Stimulated activated CD8-positive, alpha-beta memory T cell treated with anti-CD3 and anti-CD28 coated beads, Interleukin-2, amount 100 ng/mL, for 1 hour (primary cell): Measurements from ENCODE around the gene MIS18A.

Source experiments
- DNase-seq, 2 donors: peaks; one replicate each; pipeline ENCODE4 v3.0.0-alpha.2; 2020; ENCODE audit warnings: low read depth in 2 of 2

MIS18A gene

DNA sequence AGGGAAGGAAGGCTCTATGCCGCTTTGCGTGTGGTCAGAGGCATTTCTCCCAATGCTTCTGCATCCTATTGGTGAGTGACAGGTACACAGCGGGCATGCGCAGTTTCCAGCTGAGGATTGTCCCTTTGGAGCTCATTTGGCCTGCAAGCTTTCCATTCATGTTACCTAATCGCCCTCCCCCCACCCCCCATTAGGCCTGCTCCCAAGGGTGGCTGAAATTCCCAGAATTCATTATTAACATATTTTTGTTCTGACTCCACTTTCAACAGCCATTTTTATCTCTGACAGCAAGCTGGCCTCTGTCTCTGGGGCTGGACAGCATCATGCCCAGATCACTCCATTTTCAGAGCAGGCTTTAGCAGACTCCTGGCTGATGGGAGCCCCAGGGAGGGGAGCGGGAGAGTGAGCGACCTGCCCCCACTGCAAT, 25.6 kb downstream of the MIS18A start:
- DNase-seq, result no peak

DNA sequence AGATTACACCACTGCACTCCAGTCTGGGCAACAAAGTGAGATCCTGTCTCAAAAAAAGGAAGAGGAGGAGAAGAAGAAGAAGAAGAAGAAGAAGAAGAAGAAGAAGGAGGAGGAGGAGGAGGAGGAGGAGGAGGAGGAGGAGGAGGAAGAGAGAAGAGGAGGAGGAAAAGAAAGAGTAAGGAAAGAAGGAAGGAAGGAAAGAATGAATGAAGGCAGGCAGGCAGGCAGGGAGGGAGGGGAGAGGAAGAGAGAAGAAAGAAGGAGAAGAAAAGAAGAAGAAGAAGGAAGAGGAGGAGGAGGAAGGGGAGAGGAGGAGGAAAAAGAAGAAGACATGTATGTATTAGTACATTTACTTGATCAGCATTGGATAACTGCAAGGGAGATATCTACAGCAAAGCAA, 26.7 kb downstream of the MIS18A start:
- no peak for DNase-seq

GRCh38 chr21:32249511-32250280, 29.2 kb downstream of the MIS18A start:
- DNase-seq, result no peak

DNA sequence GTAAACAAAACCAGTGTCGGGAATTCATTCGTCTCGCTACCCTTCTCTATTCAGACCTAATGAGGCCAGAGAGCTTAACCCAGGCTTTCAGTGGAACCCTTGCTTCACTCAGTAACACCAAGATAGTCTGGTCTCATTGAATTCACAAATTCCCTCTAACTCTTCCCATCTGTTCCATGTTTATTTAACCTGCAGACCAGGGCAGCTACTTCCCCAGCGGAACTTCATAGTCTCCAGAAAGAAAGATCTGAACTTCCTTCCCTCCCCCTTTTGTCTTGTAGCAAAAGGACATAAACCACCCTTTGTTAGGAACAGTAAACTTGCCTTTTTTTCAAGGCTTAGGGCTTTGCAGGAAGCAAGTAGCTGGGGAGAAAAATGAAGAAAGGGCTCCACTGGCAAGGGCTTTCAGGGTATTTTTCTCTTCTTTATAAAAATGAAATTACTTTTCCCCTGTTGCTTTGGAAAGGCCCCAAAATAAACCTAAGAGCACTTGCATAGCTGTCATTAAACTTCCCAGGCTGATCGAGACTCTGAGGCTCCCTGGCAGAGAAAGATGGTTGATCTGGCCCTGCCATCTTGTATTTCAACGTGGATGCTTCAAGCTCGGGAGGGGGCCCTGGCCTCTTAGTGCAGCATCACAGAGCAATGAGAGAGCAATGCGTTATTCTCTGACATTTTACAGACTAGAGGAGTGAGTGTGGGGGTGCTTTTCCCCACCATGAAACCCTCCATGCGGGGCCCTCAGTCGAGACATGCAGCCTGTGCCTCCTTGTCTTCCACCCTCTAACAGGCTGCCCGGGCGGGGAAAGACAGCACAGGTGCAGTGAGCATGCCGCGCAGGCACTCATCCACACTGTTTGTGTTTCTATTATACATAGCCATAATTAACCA, 30.0 kb downstream of the MIS18A start:
- DNase-seq, result no peak

DNA sequence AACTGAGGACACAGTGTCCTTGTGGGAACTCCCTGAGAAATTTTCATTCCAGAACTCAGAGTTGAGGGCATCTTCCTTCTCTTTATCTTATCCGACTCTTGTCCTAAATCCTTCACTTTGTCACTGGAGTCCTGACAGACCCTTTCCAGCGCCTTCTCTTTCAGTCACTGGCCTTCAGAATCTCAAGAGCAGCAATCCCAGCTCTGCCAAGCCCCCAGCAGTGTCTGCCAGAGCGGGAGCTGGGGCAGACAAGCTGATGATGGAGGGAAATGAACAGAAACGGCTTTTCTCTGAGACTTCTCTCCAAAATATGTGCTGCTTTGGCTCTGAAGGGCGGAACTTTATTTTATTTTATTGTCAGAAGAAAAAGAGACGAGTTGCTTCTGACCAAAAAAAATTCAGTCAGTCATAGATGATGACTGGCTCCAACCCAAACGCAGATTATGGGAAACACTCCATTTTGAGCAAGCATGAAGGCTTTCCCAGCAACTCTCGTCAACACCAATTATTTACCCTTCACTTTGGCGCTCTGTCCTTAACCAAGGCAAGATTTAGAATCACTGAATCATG, 32.2 kb downstream of the MIS18A start:
- DNase-seq, result no peak

GRCh38 chr21:32245971-32246370, 32.9 kb downstream of the MIS18A start:
- no peak for DNase-seq

DNA sequence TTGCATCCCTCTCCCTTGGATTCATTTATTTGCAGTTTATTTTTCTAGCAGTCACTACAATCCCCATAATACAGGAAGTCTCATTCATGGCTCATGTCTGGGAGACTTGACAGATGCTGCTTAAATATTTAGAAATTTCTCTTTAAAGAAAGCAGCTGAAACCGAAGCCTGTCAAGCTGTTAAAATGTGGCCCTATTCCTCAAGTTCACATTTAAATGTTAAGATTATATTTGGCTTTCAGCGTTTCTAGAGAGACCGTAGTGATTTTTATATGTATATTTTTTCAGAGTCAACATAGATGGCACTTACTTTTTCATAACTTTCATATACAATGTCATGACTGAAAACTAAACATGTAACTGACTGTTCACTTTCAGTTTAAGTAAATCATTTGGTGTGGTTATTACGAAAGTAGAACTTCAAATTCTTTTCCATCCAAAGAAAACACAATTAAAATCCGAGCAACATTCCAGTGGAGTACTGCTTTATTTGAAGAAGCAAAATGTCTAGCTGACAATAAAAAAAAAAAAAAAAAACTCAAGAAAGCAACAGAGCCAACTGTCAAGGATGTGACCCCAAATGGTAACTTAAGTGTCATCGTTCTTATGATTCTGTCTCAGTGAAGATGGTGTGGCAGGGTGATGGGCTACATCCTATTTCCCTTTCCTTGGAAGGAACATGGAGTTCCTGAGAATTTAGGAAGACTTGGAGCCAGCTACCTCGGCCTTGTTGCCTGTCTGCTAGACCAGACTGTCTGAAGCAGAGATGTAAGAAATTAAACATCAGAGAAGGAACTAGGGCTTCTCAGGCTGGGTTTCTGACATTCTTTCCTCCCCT, 37.8 kb downstream of the MIS18A start:
- no peak for DNase-seq

DNA sequence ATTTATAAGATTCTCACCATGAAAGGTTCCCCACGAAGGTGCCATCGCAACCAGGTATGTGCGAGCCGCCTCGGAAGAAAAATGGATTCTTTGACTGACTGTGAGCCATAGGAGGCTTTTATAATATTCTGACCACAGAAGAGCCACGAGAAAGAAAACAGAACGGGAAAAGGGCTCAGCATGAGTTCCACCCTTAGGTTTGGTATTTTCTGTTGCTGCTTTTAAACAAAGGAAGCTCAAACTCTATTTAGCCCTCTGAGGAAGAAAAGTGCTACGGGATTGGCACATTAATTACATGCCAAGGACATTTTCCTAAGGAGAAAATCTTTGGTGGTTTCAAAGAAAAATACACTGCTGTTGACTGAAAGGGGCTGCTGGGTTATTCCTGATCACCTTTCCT, 39.3 kb downstream of the MIS18A start:
- no peak for DNase-seq

- DNase-seq, result no peak
These were observed 40.8 kb downstream of the MIS18A start for GRCh38 chr21:32238063-32238462.

- DNase-seq, result no peak
These were observed 41.8 kb downstream of the MIS18A start for GRCh38 chr21:32237021-32237420.

- DNase-seq, result no peak
These were observed 45.0 kb downstream of the MIS18A start for GRCh38 chr21:32233722-32234301.

DNA sequence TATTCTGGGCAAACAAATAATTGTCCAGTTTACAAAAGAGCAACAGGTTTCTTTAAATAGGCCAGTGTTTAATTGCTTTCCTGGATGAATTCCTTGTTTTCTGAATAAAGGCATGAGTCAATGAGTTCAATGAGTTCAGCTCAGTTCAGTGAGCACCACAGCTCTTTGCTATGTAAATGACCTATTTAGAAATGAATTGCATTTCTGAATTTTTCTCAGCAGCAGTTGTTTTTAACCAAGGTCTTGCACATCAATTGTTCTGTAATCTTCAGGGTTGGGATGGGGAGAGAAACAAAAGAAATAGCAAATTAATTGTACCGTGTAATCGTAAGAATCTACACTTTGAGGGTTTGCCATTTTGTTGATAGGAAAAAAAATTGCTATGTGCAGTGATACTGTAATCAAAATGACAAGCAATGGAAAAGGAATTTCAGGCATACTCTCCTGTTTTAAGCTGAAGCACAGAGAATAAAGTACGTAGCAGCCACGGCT, 45.7 kb downstream of the MIS18A start:
- DNase-seq, result no peak

GRCh38 chr21:32226444-32226843, 52.4 kb downstream of the MIS18A start:
- DNase-seq, result no peak
